AG09309 (cell line): ENCODE results near the gene B9D2.
"Not testable (repeated sequence)": the region's sequence is repeated elsewhere in the genome, so short reads cannot be mapped to it uniquely, and the experiment has no call there.

Source experiments
- DNase-seq: peaks from one replicate; pipeline ENCODE4 v3.0.0-alpha.2; 2010; ENCODE audit warnings: low read depth
- H3K4me3 ChIP-seq: 2 replicates; pipeline ENCODE4 v1.5.1; 2011; ENCODE audit warnings: mild to moderate bottlenecking, low read depth, low read length, moderate library complexity; ENCODE audit not compliant: control insufficient read depth
- TF ChIP-seq, protein P1 (sequence below): IDR thresholded peaks from 2 replicates; pipeline ENCODE4 v1.5.1; 2011; ENCODE audit warnings: mild to moderate bottlenecking, low read depth, low read length, inconsistent platforms; ENCODE audit not compliant: insufficient read depth, control insufficient read depth; ENCODE audit errors: missing control alignments

Gene B9D2

GRCh38 chr19:41363753-41364523 lies at the start of gene B9D2:
TSS of gene B9D2 (minus strand) at chr19:41364149. CDS start at chr19:41363519, 630 bp downstream.
- TF ChIP-seq, protein P1, sequence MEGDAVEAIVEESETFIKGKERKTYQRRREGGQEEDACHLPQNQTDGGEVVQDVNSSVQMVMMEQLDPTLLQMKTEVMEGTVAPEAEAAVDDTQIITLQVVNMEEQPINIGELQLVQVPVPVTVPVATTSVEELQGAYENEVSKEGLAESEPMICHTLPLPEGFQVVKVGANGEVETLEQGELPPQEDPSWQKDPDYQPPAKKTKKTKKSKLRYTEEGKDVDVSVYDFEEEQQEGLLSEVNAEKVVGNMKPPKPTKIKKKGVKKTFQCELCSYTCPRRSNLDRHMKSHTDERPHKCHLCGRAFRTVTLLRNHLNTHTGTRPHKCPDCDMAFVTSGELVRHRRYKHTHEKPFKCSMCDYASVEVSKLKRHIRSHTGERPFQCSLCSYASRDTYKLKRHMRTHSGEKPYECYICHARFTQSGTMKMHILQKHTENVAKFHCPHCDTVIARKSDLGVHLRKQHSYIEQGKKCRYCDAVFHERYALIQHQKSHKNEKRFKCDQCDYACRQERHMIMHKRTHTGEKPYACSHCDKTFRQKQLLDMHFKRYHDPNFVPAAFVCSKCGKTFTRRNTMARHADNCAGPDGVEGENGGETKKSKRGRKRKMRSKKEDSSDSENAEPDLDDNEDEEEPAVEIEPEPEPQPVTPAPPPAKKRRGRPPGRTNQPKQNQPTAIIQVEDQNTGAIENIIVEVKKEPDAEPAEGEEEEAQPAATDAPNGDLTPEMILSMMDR, result no peak
- peak within 1 kb of the TSS; percentile 81 for H3K4me3 ChIP-seq
- peak; percentile 94 for DNase-seq

DNA sequence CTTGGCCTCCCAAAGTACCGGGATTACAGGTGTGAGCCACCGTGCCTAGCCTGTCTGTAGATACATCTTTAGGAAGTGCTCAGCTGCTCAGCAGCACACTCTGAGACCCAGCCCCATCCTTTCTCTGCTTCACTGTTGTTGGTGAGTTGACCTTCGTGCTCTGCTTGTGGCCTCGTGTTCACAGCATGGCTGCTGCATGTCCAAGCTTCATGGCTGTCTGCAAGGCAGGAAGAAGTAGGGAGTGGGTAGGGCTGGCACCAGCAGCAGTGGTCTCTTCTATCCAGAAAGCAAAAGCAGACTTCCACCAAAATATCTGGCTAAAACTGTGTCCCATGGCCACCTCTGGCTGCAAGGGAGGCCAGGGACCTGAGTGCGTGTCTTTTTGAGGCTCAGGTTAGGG lies 49.0 kb upstream of the B9D2 start:
- TF ChIP-seq, protein P1, result no peak
- no peak overlapping the region for H3K4me3 ChIP-seq
- DNase-seq, result no peak

- TF ChIP-seq, protein P1, result no peak
- DNase-seq, result no peak
- no peak overlapping the region for H3K4me3 ChIP-seq
These were observed 48.0 kb upstream of the B9D2 start for GRCh38 chr19:41411968-41412265.

DNA sequence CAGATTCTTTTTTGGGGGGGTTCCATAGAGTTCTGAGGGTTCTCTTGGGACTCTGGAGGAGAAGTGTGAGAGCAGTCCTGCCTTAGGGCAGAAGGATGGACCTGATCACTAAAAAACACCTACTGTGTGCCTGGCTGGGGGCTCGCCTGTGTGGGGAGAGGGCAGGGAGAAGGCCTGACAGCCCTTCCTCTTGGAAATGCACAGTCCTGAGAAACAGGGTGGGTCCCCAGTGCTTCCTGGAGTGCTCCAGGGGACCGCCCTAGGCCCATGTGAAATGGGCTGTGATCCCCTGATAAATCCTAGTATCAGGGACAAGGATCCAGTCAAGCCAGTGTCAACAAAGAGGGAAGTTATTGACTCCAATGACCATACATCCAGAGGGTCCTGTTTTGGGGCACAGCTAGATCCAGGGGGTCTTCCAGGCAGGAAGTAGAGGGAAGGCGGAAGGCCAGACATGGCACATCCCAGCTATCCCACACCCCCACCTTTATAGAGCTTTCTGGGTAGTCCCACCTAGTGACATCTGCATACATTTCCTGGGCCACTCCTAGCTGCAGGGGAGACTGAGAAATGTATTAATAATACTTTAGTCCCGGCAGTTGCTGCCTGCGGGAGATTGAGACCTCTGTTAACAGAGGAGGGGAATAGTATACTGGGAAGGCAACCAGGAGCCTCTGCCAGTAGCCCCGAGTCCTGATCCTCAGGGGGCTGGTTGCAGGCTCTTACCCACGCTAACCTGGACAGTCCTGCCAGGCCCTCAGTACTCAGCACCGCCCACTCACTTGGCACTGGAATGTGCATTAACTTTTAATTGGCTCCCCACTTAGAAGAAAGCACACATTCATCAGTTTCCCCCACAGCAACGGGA lies 47.4 kb upstream of the B9D2 start:
- TF ChIP-seq, protein P1, result no peak
- no peak for DNase-seq
- no peak overlapping the region for H3K4me3 ChIP-seq

DNA sequence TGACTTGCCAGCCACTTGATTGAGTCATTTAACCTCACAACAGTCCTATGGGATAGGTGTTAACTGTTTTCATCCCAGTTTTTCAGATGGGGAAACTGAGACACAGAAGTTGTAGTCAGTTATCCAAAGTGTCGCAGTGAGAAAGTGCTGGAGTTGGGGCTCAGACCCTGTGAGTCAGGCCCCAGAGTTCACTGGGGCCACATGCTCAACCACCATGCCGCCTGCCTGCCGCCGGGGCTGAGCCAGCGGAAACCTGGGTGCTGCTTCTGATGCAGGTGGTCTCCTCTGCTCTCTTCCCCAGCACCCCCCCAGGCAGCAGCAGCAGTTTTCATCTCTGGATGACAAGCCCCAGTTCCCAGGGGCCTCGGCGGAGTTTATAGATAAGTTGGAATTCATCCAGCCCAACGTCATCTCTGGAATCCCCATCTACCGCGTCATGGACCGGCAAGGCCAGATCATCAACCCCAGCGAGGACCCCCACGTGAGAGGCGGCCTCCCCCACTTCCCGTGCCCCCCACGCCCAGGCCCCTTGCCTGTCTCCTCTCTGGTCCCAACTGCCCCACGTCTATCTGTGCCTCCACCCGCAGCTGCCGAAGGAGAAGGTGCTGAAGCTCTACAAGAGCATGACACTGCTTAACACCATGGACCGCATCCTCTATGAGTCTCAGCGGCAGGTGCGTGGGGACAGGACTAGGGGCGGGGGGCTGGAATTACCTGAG lies 46.5 kb upstream of the B9D2 start:
- TF ChIP-seq, protein P1, result no peak
- DNase-seq, result no peak
- no peak overlapping the region for H3K4me3 ChIP-seq

DNA sequence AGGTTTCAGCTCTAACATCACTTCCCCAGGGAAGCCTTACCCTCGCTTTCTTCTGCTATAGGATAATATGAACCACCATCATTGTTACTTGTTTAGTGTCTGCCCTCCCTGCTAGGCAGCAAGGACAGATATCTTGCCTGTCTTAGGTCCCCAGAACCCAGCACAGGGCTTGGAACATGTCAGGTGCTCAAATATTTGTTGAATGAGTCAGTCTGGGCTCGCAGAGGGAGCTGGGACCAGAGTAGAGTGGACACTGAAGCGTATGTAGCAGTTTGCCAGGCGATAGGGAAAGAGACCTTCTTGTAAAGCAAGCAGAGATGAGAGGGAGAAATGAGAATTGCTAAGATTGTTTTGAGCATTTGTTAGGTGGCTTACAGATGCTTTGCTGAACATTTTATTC lies 45.3 kb upstream of the B9D2 start:
- no peak overlapping the region for H3K4me3 ChIP-seq
- TF ChIP-seq, protein P1, result no peak
- no peak for DNase-seq

GRCh38 chr19:41408846-41409245 lies 44.9 kb upstream of the B9D2 start:
- not testable (repeated sequence) for H3K4me3 ChIP-seq, DNase-seq
